GM12891 (cell line): ENCODE data around the gene WDPCP. TPM values are rescaled to one million over a fixed set of nuclear protein-coding genes. Genes with fewer than 3 reads are reported as not detected.
"Not testable (repeated sequence)": the region's sequence is repeated elsewhere in the genome, so short reads cannot be mapped to it uniquely, and the experiment has no call there.

Experiments
- DNase-seq: peaks from one replicate; pipeline ENCODE4 v3.0.0; 2011; ENCODE audit warnings: low spot score; ENCODE audit not compliant: insufficient read length
- FAIRE-seq: peaks from 2 replicates; lab custom pipeline; 2011; peaks lifted over from hg19 to GRCh38; lab: Jason Lieb, UNC
- PAX5 ChIP-seq: IDR thresholded peaks from 2 replicates; pipeline ENCODE4 v1.6.1; 2011; ENCODE audit warnings: low read length, moderate library complexity, mild to moderate bottlenecking; ENCODE audit not compliant: insufficient read depth, severe bottlenecking
- POLR2A ChIP-seq: IDR thresholded peaks from 2 replicates; pipeline ENCODE4 v1.6.1; 2011; ENCODE audit warnings: low read depth, low read length, control low read depth
- POLR2AphosphoS5 ChIP-seq: IDR thresholded peaks from 2 replicates; pipeline ENCODE4 v1.6.1; 2011; ENCODE audit warnings: low read depth, low read length, control low read depth
- POU2F2 ChIP-seq: IDR thresholded peaks from 2 replicates; pipeline ENCODE4 v1.6.1; 2011; ENCODE audit warnings: low read depth, mild to moderate bottlenecking, control low read depth, low read length, moderate library complexity
- SPI1 ChIP-seq: IDR thresholded peaks from 2 replicates; pipeline ENCODE4 v1.6.1; 2011; ENCODE audit warnings: low read depth, low read length, control low read depth
- TAF1 ChIP-seq: IDR thresholded peaks from 2 replicates; pipeline ENCODE4 v1.6.1; 2011; ENCODE audit warnings: low read depth, low read length, control low read depth
- polyA plus RNA-seq: library from polyadenylated mRNA; unstranded; fragments of >200 nt; gene quantifications from one replicate; pipeline ENCODE4 v1.2.1, GENCODE V29; 2012; ENCODE audit warnings: low read depth, missing spikeins, inconsistent platforms; ENCODE audit not compliant: missing spikeins

The WDPCP gene, protein sequence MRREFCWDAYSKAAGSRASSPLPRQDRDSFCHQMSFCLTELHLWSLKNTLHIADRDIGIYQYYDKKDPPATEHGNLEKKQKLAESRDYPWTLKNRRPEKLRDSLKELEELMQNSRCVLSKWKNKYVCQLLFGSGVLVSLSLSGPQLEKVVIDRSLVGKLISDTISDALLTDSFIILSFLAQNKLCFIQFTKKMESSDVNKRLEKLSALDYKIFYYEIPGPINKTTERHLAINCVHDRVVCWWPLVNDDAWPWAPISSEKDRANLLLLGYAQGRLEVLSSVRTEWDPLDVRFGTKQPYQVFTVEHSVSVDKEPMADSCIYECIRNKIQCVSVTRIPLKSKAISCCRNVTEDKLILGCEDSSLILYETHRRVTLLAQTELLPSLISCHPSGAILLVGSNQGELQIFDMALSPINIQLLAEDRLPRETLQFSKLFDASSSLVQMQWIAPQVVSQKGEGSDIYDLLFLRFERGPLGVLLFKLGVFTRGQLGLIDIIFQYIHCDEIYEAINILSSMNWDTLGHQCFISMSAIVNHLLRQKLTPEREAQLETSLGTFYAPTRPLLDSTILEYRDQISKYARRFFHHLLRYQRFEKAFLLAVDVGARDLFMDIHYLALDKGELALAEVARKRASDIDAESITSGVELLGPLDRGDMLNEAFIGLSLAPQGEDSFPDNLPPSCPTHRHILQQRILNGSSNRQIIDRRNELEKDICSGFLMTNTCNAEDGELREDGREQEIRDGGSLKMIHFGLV
- 1.9 TPM for polyA plus RNA-seq

DNA sequence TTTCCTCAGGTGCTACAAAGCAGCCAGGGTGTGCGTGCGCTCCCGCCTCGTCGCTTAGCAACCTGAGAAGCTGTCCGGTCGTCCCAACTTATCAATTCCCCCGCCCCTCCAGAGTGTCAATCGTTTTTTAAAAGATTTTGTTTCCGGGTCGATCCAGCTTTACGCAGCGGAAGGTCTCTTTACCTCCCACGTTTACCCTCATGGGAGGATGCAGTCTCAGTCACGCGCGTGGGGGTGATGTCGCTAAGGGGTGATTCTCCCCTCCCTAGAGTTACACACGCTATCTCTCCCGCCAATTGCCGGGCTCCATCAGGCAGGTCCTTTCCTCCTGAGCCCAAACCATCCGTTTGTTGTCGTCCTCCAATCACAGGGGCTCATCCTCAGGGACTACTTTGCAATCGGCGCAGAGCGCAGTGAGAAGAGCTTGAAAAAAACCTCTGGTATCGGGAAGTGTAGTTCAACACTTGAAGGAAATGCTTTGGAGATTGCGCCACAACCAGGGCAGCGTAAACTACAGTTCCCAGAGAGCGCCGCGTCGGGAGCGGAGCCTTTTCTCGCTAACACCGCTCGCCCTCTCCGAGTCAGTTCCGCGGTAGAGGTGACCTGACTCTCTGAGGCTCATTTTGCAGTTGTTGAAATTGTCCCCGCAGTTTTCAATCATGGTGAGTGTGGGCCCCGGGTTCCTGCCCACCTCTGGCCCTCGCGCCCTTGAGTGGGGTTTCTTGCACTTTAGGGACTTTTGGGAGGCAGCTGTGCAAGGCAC is at the start of gene WDPCP, which contains the start of gene MDH1:
Gene WDPCP, minus strand, starts transcription at position 93 of the 763 bp plus-strand sequence. CDS start 206 bp downstream, outside the sequence.
Gene MDH1, plus strand, starts transcription at position 579 of the 763 bp plus-strand sequence. Its CDS starts 81 bp downstream, at position 660.
- DNase-seq, result peak; percentile 37
- TF ChIP-seq POLR2A (peak; percentile 94), PAX5 (no peak), POLR2AphosphoS5 (peak; percentile 96), POU2F2 (peak; percentile 71), SPI1 (no peak; the same call in 1 of the 2 replicates), TAF1 (peak; percentile 91)
- peak; percentile 97 for FAIRE-seq

DNA sequence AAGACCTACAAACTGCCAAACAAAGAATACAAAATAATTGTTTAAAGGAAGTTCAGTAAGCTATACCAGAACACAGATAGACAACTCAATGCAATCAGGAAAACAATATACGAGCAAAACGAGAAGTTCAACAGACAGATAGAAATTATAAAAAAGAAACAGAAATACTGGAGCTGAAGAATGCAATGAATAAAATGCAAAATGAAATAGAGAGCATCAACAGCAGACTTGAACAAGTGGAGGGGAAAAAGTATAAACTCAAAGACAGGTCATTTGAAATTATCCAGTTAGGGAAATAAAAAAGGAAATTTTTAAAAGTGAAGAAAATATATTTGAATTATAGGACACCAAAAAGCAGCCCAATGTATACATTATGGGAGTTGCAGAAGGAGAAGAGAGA is 44.1 kb upstream of the WDPCP start:
- no peak for FAIRE-seq
- no peak for DNase-seq
- no peak for TF ChIP-seq PAX5
- TF ChIP-seq POU2F2, result no peak
- TF ChIP-seq POLR2AphosphoS5, result no peak
- no peak for TF ChIP-seq TAF1
- no peak for TF ChIP-seq SPI1
- no peak for TF ChIP-seq POLR2A

DNA sequence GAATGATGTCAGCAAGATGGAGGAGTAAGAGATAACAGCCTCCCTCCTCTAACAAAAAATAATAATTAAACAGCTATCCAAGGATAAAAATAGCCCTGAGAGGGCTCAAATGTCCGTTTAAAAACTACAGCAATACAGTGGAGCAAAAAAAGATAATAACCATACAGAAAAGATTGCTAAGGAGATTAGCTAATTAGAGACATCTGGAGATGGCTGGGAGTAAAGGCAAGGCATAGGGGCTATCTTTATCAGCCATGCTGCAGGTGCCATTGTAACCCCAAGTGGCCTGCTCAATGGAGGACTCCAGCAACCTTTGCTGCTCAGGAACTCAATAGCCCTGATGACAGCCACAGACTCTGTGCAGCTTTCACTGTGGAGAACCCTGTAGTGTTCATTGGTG is 43.2 kb upstream of the WDPCP start:
- FAIRE-seq (no peak), DNase-seq (no peak)
- TF ChIP-seq POLR2A (no peak), TAF1 (no peak), SPI1 (no peak), PAX5 (no peak), POLR2AphosphoS5 (no peak), POU2F2 (no peak)

DNA sequence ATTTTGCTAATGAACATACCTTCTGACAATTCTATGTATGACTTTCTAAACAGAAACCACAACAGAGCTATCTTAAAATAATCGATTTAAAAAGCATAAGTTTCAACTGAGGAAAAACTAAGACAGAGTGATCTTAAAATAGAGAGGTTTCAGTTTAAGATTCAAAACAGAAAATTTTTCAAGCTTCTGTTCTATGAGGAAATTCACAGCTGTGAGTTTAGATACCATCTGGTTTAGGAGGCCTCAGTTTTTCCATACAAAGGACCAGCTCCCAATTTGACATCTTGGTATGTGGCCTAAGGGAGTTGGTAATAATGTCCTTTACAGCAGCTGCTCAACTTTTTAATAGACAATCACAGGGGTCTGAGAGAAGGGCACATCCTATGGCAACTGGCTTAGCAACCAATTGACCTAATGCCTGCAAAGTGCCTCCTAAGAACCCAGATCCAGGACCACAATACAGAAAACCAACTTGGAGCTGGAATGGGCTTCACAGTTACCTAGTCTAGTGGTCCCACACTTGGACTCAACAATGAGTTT is 40.2 kb upstream of the WDPCP start:
- FAIRE-seq, result no peak
- TF ChIP-seq POU2F2 (no peak), PAX5 (no peak), TAF1 (no peak), POLR2A (no peak), SPI1 (no peak)
- DNase-seq, result no peak

DNA sequence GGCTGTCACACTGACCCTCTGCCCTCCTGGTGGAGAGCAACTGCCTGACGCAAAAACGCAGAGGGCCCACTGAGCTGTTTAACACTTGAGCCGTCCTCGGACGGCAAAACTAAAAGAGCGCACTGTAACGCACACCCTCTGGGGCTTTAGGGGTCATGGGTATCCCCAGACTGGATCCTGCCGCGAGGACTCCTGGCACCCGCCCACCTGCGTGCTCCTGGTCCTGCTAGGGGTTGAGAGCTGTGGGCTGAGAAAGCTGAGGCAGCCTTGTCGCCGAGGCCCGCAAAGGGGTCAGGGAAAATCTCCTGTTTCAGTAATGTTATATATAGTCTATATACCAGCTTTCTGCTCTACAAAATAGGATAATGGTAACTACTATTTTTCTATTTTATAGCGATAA is 39.6 kb upstream of the WDPCP start:
- DNase-seq (no peak), FAIRE-seq (no peak)
- no peak for TF ChIP-seq PAX5
- TF ChIP-seq POLR2A, result no peak
- no peak for TF ChIP-seq POU2F2
- TF ChIP-seq TAF1, result no peak
- TF ChIP-seq POLR2AphosphoS5, result no peak
- no peak for TF ChIP-seq SPI1

DNA sequence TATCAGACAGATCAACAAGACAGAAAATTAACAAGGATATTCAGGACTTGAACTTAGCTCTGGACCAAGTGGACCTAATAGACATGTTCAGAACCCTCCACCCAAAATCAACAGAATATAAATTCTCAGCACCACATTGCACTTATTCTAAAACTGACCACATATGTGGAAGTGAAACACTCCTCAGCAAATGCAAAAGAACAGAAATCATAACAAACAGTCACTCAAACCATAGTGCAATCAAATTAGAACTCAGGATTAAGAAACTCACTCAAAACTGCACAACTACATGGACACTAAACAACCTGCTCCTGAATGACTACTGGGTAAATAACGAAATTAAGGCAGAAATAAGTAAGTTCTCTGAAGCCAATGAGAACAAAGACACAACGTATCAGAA is 35.5 kb upstream of the WDPCP start:
- DNase-seq, FAIRE-seq: not testable (repeated sequence)
- TF ChIP-seq SPI1, result peak; percentile 79

DNA sequence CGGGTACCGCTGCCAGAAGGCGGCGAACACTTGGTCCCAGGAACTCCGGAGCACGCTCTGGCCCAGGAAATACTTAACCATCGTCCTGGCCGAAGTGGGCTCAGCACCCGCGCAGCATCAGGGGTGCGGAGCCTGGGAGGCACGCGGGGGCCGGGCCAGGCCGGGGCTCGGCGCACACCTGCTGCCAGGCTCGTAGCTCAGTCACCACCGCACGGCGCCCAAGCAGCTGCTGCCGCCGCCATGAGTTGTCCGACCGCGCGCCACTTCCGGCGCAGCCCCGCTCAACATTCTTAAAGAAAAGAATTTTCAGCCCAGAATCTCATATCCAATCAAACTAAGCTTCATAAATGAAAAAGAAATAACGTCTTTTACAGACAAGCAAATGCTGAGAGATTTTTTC is 34.5 kb upstream of the WDPCP start:
- no peak for TF ChIP-seq POLR2AphosphoS5
- TF ChIP-seq POU2F2, result no peak
- no peak for TF ChIP-seq PAX5
- no peak for TF ChIP-seq POLR2A
- TF ChIP-seq TAF1, result no peak
- TF ChIP-seq SPI1, result no peak
- FAIRE-seq (no peak), DNase-seq (no peak)

DNA sequence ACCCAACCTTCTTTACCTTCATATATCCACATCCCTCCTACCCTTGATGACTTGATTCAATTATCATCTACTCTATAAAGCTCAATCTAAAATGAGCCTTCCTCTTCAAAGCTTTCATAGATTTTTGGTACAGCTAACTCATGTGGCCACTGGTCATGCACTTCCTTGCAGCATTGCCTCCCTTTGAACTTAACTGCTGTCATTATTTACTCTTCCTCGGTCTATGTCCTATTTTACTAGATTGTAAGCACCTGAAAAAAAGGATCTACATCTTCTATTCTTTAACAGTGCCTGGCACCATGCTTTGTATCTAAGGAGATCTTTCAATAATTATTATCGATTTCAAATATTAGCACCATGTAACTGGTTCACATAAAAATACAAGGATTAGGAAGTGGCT is 31.1 kb upstream of the WDPCP start:
- DNase-seq (no peak), FAIRE-seq (no peak)
- no peak for TF ChIP-seq SPI1
- TF ChIP-seq POU2F2, result no peak
- TF ChIP-seq POLR2A, result no peak
- TF ChIP-seq PAX5, result no peak
- TF ChIP-seq TAF1, result no peak
- TF ChIP-seq POLR2AphosphoS5, result no peak

DNA sequence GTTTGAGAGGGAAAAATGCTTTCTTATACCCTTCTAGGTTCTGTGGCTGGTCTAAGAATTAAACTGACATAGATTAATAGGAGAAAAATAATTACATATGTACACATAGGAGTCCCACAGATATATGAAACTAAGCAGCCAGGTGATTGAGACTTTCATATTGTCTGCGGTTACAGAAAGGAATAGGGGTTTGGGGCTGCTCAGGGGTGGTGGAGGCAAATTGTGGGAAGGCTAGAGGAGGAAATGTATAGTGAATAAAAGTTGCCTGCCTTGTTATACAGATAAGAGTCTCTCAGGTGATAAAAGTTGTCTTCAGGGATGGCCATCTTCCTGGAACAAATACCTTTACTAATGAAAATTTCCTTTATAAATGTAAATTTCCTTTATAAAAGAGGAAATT is 29.1 kb upstream of the WDPCP start:
- FAIRE-seq (no peak), DNase-seq (no peak)
- TF ChIP-seq POU2F2 (no peak), POLR2A (no peak), SPI1 (no peak), TAF1 (no peak), POLR2AphosphoS5 (no peak), PAX5 (no peak)
